MCF 10A (cell line): Measurements from ENCODE around the gene OTX2. TPM values are rescaled to one million over a fixed set of nuclear protein-coding genes. Genes with fewer than 3 reads are reported as not detected.

Experiments
- BruUV-seq: library from RNA; stranded (reverse); fragments of 400-500 nt; replicated peaks from 2 replicates; lab custom pipeline; 2021; lab: Mats Ljungman, UMichigan
- CTCF ChIA-PET: fragments of 300-600 bp; sonication (Branson Sonifier 250); formaldehyde crosslinking; extraction: SDS; loops from one replicate; lab custom pipeline; 2021; ENCODE audit warnings: antibody characterized with exemption, inconsistent platforms; lab: Yijun Ruan, JAX
- POLR2A ChIA-PET: fragments of 300-600, 350-650 bp; sonication (Branson Sonifier 250); formaldehyde crosslinking; extraction: SDS; loops from one replicate; lab custom pipeline; 2020; ENCODE audit warnings: antibody characterized with exemption, inconsistent platforms; lab: Yijun Ruan, JAX
- DNase-seq: peaks from one replicate; pipeline ENCODE4 v3.0.0-alpha.2; 2018; ENCODE audit not compliant: unreplicated experiment
- H3K27ac Mint-ChIP-seq: one replicate; pipeline ENCODE4 v1.8.0; 2022; ENCODE audit warnings: mild to moderate bottlenecking, low read depth, mixed read lengths; ENCODE audit not compliant: unreplicated experiment
- H3K27me3 Mint-ChIP-seq: one replicate; pipeline ENCODE4 v1.8.0; 2022; ENCODE audit warnings: mixed read lengths; ENCODE audit not compliant: insufficient read depth, unreplicated experiment
- H3K36me3 Mint-ChIP-seq: one replicate; pipeline ENCODE4 v1.8.0; 2022; ENCODE audit warnings: mild to moderate bottlenecking, moderate library complexity, mixed read lengths; ENCODE audit not compliant: insufficient read depth, unreplicated experiment
- H3K4me1 Mint-ChIP-seq: one replicate; pipeline ENCODE4 v1.8.0; 2022; ENCODE audit warnings: mixed read lengths; ENCODE audit not compliant: insufficient read depth, unreplicated experiment
- H3K4me3 Mint-ChIP-seq: one replicate; pipeline ENCODE4 v1.8.0; 2022; ENCODE audit warnings: mild to moderate bottlenecking, moderate library complexity, mixed read lengths; ENCODE audit not compliant: unreplicated experiment
- H3K9me3 Mint-ChIP-seq: one replicate; pipeline ENCODE4 v1.8.0; 2022; ENCODE audit warnings: mixed read lengths; ENCODE audit not compliant: unreplicated experiment
- intact Hi-C: fragments of 100-400 bp; cut with micrococcal nuclease; formaldehyde crosslinking; loops from 2 replicates; pipeline ENCODE4 v1.14.1; 2022
- total RNA-seq: library from RNA; stranded (reverse); gene quantifications from 2 replicates; pipeline ENCODE4 v1.2.3, GENCODE V29; 2022
- TF ChIP-seq, protein P1 (sequence below): fragments of 200-600 bp; IDR thresholded peaks from one replicate; pipeline ENCODE4 v1.8.0; 2022; ENCODE audit warnings: antibody characterized with exemption, mild to moderate bottlenecking; ENCODE audit not compliant: unreplicated experiment

Gene OTX2
- total RNA-seq, 1 experiment from 2014 or later: not detected

DNA sequence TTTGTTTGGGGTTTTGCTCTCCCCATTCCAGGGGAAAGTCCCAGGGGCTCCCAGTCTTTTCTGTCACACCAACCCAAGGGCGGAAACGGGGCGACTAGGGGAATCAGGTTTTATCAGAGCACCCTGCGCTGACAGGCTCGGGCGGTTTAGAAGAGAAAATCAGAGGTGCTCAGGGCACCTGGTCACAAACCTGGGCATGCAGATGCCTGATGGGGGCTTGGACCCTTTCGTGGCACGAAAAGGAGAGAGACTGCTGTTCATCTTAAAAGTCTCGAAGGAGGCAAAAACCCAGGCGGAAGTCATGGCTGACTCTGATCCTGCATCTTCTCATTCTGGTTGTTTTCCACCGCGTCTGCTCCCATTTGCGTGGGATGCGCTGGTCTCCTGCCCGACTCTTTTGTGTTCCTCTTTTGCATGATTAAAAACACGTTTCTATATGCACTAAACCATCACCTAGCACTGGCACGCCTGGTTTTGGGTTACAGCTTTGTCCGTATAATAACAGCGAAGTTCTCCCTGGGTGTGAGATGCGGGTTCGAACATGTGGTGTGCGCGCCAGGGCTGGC, 13.2 kb downstream of the OTX2 start:
- CTCF ChIA-PET: no interaction called here
- POLR2A ChIA-PET: interaction anchor here (0.6 kb wide), 1 partner anchor 69 kb away, joined by 3 read pairs; no protein-coding TSS in a partner anchor
- no peak overlapping the region for H3K4me3 Mint-ChIP-seq
- H3K4me1 Mint-ChIP-seq: no peaks in the 10 kb centered on the region
- H3K27me3 Mint-ChIP-seq: peaks cover 42% of the 10 kb centered on the region
- H3K27ac Mint-ChIP-seq: no peak overlapping the region
- intact Hi-C loops: no loop called here
- no peak for DNase-seq
- H3K36me3 Mint-ChIP-seq: no peaks in the 10 kb centered on the region
- TF ChIP-seq, protein P1, sequence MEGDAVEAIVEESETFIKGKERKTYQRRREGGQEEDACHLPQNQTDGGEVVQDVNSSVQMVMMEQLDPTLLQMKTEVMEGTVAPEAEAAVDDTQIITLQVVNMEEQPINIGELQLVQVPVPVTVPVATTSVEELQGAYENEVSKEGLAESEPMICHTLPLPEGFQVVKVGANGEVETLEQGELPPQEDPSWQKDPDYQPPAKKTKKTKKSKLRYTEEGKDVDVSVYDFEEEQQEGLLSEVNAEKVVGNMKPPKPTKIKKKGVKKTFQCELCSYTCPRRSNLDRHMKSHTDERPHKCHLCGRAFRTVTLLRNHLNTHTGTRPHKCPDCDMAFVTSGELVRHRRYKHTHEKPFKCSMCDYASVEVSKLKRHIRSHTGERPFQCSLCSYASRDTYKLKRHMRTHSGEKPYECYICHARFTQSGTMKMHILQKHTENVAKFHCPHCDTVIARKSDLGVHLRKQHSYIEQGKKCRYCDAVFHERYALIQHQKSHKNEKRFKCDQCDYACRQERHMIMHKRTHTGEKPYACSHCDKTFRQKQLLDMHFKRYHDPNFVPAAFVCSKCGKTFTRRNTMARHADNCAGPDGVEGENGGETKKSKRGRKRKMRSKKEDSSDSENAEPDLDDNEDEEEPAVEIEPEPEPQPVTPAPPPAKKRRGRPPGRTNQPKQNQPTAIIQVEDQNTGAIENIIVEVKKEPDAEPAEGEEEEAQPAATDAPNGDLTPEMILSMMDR: no peak
- no TSS peak for BruUV-seq
- H3K9me3 Mint-ChIP-seq: no peaks in the 10 kb centered on the region

DNA sequence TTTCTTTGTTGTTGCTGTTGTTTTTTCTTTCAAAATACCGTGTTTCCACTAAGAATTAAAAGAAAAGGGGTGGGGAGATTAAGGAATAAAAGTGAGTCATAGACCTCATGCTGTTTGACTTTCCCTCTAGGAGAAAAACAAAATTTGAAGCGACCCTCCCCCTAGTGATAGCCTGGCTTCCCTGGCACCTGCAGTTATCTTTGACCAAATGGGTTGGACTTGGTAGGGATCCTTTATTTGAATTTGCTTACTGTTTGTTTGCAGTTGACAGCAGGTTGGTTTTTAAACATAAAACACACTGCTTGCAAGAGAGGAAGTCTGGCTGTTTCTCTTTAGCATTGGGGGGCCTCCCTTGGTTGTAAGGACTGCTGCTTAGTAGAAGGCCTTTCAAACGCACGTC, 14.0 kb downstream of the OTX2 start:
- Mint-ChIP-seq H3K27me3 (peaks cover 34% of the 10 kb centered on the region), H3K27ac (no peak overlapping the region), H3K4me1 (no peaks in the 10 kb centered on the region), H3K9me3 (no peaks in the 10 kb centered on the region), H3K4me3 (no peak overlapping the region), H3K36me3 (no peaks in the 10 kb centered on the region)
- CTCF ChIA-PET: no interaction called here
- intact Hi-C loops: no loop called here
- POLR2A ChIA-PET: no interaction called here
- TF ChIP-seq, protein P1: no peak
- no peak for DNase-seq
- BruUV-seq: no TSS peak

DNA sequence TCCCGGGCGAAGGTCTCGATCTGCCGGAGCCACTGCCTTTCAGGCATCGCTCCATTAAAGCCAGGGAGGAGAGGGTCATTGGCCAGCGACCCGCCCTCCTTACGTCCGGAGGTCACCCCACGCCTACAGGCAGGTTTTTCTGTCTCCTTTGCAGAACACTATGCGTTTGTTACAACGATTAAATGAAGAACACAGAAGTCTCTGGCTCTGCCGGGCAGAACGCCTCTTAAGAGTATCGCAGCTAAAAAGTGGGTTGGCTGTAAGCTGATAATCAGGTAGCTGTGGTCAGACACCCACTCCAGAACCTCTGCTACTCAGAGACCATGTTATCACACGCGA, 15.0 kb downstream of the OTX2 start:
- ChIA-PET POLR2A (no interaction called here), CTCF (interaction anchor here (0.6 kb wide), 1 partner anchor 305 kb away, joined by 4 read pairs; no protein-coding TSS in a partner anchor)
- H3K4me1 Mint-ChIP-seq: no peaks in the 10 kb centered on the region
- TF ChIP-seq, protein P1: no peak
- no peaks in the 10 kb centered on the region for H3K9me3 Mint-ChIP-seq
- peaks cover 24% of the 10 kb centered on the region for H3K27me3 Mint-ChIP-seq
- no peak overlapping the region for H3K27ac Mint-ChIP-seq
- H3K4me3 Mint-ChIP-seq: no peak overlapping the region
- intact Hi-C loops: no loop called here
- DNase-seq: no peak
- no peaks in the 10 kb centered on the region for H3K36me3 Mint-ChIP-seq
- no TSS peak for BruUV-seq

DNA sequence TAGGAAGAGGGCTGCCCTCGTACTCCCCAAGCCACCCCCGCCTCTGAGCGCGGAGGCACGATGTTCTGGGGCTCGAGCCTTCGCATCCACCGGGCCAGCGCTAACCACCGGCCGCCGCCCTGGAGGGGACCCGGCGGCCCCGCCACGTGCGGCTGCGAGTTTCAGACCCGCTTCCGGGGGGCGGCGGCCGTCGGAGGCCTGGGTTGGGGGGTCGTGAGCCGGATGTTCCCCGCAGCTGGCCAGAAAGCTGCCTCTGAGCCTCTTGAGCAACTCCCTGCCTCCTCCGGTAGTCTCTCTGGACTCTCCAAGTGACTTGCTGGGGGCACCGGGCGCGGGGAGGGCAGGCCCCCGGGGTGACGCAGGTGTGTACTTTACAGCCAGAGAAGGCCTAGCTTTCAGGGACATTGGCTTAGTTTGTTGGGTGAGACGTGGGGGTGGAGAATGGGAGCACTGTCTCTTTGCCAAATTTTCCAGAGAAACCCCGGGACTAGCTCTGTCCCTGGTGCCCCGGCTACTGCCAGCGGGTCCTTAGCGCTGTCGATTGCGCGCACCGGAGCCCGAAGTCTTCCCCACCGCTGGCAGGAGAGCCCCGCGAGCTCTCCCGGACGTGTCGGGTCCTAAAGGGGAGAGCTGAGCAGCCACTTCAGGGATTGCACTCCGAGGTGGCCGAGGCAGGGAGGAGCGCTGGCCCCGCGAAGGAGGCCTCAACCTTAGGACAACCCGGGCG, 15.6 kb downstream of the OTX2 start:
- Mint-ChIP-seq H3K27ac (no peak overlapping the region), H3K36me3 (no peaks in the 10 kb centered on the region), H3K4me1 (no peaks in the 10 kb centered on the region), H3K9me3 (no peaks in the 10 kb centered on the region), H3K4me3 (no peak overlapping the region), H3K27me3 (peaks cover 18% of the 10 kb centered on the region)
- TF ChIP-seq, protein P1: no peak
- ChIA-PET CTCF (interaction anchor here (0.6 kb wide), 2 partner anchors 26 to 60 kb away, joined by 3 to 4 read pairs; no protein-coding TSS in a partner anchor), POLR2A (no interaction called here)
- DNase-seq: no peak
- intact Hi-C loops: no loop called here
- no TSS peak for BruUV-seq
